Retina (tissue), 1 donor: Measurements from ENCODE around the gene ITGA2.
A peak's percentile ranks its signal among the peaks of the same experiment; 100 is the strongest.
"Not testable (repeated sequence)": the region's sequence is repeated elsewhere in the genome, so short reads cannot be mapped to it uniquely, and the experiment has no call there.

ENCODE experiments used
- DNase-seq: peaks from one replicate; pipeline ENCODE4 v3.0.0-alpha.2; 2016

ITGA2 gene

GRCh38 chr5:53109443-53110127, 120.4 kb downstream of the ITGA2 start, which contains the start of gene MOCS2:
MOCS2 (minus strand) TSS chr5:53109757; CDS start chr5:53107174, 2,583 bp downstream.
- peak; percentile 93 for DNase-seq

GRCh38 chr5:53110156-53110555, 121.0 kb downstream of the ITGA2 start:
- DNase-seq, result no peak

GRCh38 chr5:53111139-53111538, 122.0 kb downstream of the ITGA2 start:
- DNase-seq, result no peak

GRCh38 chr5:53112307-53112706, 123.2 kb downstream of the ITGA2 start:
- not testable (repeated sequence) for DNase-seq

GRCh38 chr5:53112909-53113308, 123.8 kb downstream of the ITGA2 start:
- no peak for DNase-seq

GRCh38 chr5:53113947-53114346, 124.8 kb downstream of the ITGA2 start:
- no peak for DNase-seq

GRCh38 chr5:53114988-53115387, 125.8 kb downstream of the ITGA2 start:
- DNase-seq, result no peak

- DNase-seq, result no peak
These were observed 127.4 kb downstream of the ITGA2 start for GRCh38 chr5:53116597-53116996.

GRCh38 chr5:53118879-53119278, 129.7 kb downstream of the ITGA2 start:
- no peak for DNase-seq

- DNase-seq, result no peak
These were observed 131.0 kb downstream of the ITGA2 start for GRCh38 chr5:53120165-53120564.

- no peak for DNase-seq
These were observed 134.6 kb downstream of the ITGA2 start for GRCh38 chr5:53123702-53124101.

- no peak for DNase-seq
These were observed 137.4 kb downstream of the ITGA2 start for GRCh38 chr5:53126521-53126920.

- DNase-seq, result no peak
These were observed 138.0 kb downstream of the ITGA2 start for GRCh38 chr5:53127107-53127506.

- DNase-seq, result no peak
These were observed 139.3 kb downstream of the ITGA2 start for GRCh38 chr5:53128481-53128880.

- DNase-seq, result no peak
These were observed 141.1 kb downstream of the ITGA2 start for GRCh38 chr5:53130266-53130665.

- DNase-seq, result no peak
These were observed 143.9 kb downstream of the ITGA2 start for GRCh38 chr5:53133020-53133419.
